Activated CD4-positive, alpha-beta T cell treated with anti-CD3 and anti-CD28 coated beads for 4 hours (primary cell): ENCODE measurements around the gene DLST.
A peak's percentile ranks its signal among the peaks of the same experiment; 100 is the strongest.

Source experiments
- DNase-seq, 2 donors: peaks; one replicate each; pipeline ENCODE4 v3.0.0-alpha.2; 2020

DLST gene

GRCh38 chr14:74881431-74882102 is at the start of gene DLST:
TSS of gene DLST (plus strand) at chr14:74881916. CDS start at chr14:74881954, 38 bp downstream.
- peak; percentile 79 to 84 for DNase-seq

- DNase-seq = no peak
Measured at GRCh38 chr14:74832849-74833248, 48.9 kb upstream of the DLST start.

- DNase-seq = no peak
Measured at GRCh38 chr14:74834692-74835392, 46.9 kb upstream of the DLST start.

GRCh38 chr14:74835645-74836250 is 46.0 kb upstream of the DLST start:
- no peak for DNase-seq

- no peak for DNase-seq
Measured at GRCh38 chr14:74836251-74836960, 45.3 kb upstream of the DLST start.

GRCh38 chr14:74838166-74838565 is 43.5 kb upstream of the DLST start:
- no peak for DNase-seq

GRCh38 chr14:74840603-74841030 is 41.1 kb upstream of the DLST start:
- DNase-seq = no peak

- DNase-seq = no peak
Measured at GRCh38 chr14:74841230-74842207, 40.2 kb upstream of the DLST start.

- no peak for DNase-seq
Measured at GRCh38 chr14:74843653-74844052, 38.1 kb upstream of the DLST start.

- no peak for DNase-seq
Measured at GRCh38 chr14:74846168-74846567, 35.5 kb upstream of the DLST start.

GRCh38 chr14:74846968-74847665 is 34.6 kb upstream of the DLST start:
- DNase-seq = no peak

- DNase-seq = no peak
Measured at GRCh38 chr14:74848768-74849167, 32.9 kb upstream of the DLST start.

- DNase-seq = no peak
Measured at GRCh38 chr14:74852922-74853530, 28.7 kb upstream of the DLST start.

- DNase-seq = no peak
Measured at GRCh38 chr14:74853581-74853980, 28.1 kb upstream of the DLST start.

GRCh38 chr14:74855021-74855420 is 26.7 kb upstream of the DLST start:
- no peak for DNase-seq

- no peak for DNase-seq
Measured at GRCh38 chr14:74855945-74856344, 25.8 kb upstream of the DLST start.

GRCh38 chr14:74856366-74856765 is 25.4 kb upstream of the DLST start:
- DNase-seq = no peak

GRCh38 chr14:74858022-74858421 is 23.7 kb upstream of the DLST start:
- DNase-seq = no peak

GRCh38 chr14:74859757-74860552 is 21.8 kb upstream of the DLST start:
- DNase-seq = no peak
